Psoas muscle (tissue), 8 donors: Measurements from ENCODE around the gene PSTK. TPM values are rescaled to one million over a fixed set of nuclear protein-coding genes. Genes with fewer than 3 reads are reported as not detected.

ENCODE experiments used
- ATAC-seq, 4 donors: fragments of 200-7000 bp; cut with Tn5 transposase; one replicate each; pipeline ENCODE4 v1.9.1; 2020; ENCODE audit warnings: moderate library complexity in 3 of 4, mild to moderate bottlenecking in 2 of 4
- DNase-seq, 2 donors: peaks; one replicate each; pipeline ENCODE4 v3.0.0-alpha.2; 2020
- H3K27ac ChIP-seq: fragments of 200-600 bp; one replicate; pipeline ENCODE4 v1.8.0; 2022
- H3K27me3 ChIP-seq, 3 donors: fragments of 200-600 bp in 1 of 3; one replicate each; pipeline versions ENCODE4 v1.6.1 to v1.8.0; 2013 to 2022; ENCODE audit warnings: low read length in 2 of 3, mild to moderate bottlenecking in 2 of 3, moderate library complexity in 1 of 3; ENCODE audit not compliant: insufficient read depth in 3 of 3
- H3K36me3 ChIP-seq, 2 donors: fragments of 200-600 bp in 1 of 2; one replicate each; pipeline versions ENCODE4 v1.6.1 to v1.8.0; 2013 to 2022; ENCODE audit warnings: low read depth in 1 of 2, mild to moderate bottlenecking in 1 of 2, moderate library complexity in 1 of 2; ENCODE audit not compliant: insufficient read depth in 1 of 2
- H3K4me1 ChIP-seq: fragments of 200-600 bp; one replicate; pipeline ENCODE4 v1.8.0; 2022
- H3K4me3 ChIP-seq: fragments of 200-600 bp; one replicate; pipeline ENCODE4 v1.8.0; 2022; ENCODE audit warnings: mild to moderate bottlenecking
- H3K9me3 ChIP-seq: fragments of 200-600 bp; one replicate; pipeline ENCODE4 v1.8.0; 2022
- WGBS, 3 donors: extraction: QIAGEN DNeasy Blood & Tissue Kit; methylation state at CpG; one replicate each; pipeline versions ENCODE4 v1.1.6 to v1.1.7; 2013; 5-methylcytosine and 5-hydroxymethylcytosine counted together
- intact Hi-C, 2 donors: fragments of 100-400 bp; cut with DNase I; formaldehyde crosslinking; loops; one replicate each; pipeline versions ENCODE4 v1.11.0 to v1.14.2; 2022
- polyA plus RNA-seq, 3 donors: library from polyadenylated mRNA; stranded (reverse); fragments of 200-250 nt; gene quantifications; one replicate each; pipeline ENCODE4 v1.2.3, GENCODE V29; 2013
- total RNA-seq, 4 donors: library from RNA; stranded (reverse); fragmentation: NEBNext Ultra II Directional in 2 of 4; extraction: Animal tissue kit (Norgen Biotek cat#: 25700) in 2 of 4; gene quantifications; one replicate each; pipeline versions ENCODE4 v1.2.1 to v1.2.4, GENCODE V29; 2021 to 2023
- TF ChIP-seq, protein P1 (sequence below): fragments of 200-600 bp; IDR thresholded peaks from one replicate; pipeline ENCODE4 v1.8.0; 2022; ENCODE audit warnings: antibody characterized with exemption
- donor health status: healthy with polysubstance abuse.
- donor health status: DM: no; HTN: no; CAD: no; lungs with moderate emphysema.
- donor health status: Bipolar disorder and iron deficiency.
- donor health status: healthy.
- donor health status: DM: yes; HTN: yes; CAD: no.
- donor health status: DM: no; HTN: no; CAD: no.
- donor health status: DM: no; HTN: no; CAD: no.
- donor health status: DM: yes; HTN: yes; CAD: no.

PSTK gene
- total and polyA plus RNA-seq, 7 donors: 3.3 to 8.3 (median 5.2) TPM

GRCh38 chr10:122995936-122996335 lies 15.7 kb downstream of the PSTK start:
- 86 to 93% (median 92%) methylated on average over 4 of the region's 4 CpGs for WGBS, 3 donors
- ATAC-seq: no peak
- no peak overlapping the region for H3K27ac ChIP-seq
- H3K27me3 ChIP-seq: no peaks in the 10 kb centered on the region
- peaks cover 9% of the 10 kb centered on the region for H3K4me1 ChIP-seq
- intact Hi-C loops: no loop called here
- DNase-seq: no peak
- H3K4me3 ChIP-seq: no peak overlapping the region
- H3K9me3 ChIP-seq: no peaks in the 10 kb centered on the region
- TF ChIP-seq, protein P1, sequence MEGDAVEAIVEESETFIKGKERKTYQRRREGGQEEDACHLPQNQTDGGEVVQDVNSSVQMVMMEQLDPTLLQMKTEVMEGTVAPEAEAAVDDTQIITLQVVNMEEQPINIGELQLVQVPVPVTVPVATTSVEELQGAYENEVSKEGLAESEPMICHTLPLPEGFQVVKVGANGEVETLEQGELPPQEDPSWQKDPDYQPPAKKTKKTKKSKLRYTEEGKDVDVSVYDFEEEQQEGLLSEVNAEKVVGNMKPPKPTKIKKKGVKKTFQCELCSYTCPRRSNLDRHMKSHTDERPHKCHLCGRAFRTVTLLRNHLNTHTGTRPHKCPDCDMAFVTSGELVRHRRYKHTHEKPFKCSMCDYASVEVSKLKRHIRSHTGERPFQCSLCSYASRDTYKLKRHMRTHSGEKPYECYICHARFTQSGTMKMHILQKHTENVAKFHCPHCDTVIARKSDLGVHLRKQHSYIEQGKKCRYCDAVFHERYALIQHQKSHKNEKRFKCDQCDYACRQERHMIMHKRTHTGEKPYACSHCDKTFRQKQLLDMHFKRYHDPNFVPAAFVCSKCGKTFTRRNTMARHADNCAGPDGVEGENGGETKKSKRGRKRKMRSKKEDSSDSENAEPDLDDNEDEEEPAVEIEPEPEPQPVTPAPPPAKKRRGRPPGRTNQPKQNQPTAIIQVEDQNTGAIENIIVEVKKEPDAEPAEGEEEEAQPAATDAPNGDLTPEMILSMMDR: no peak
- H3K36me3 ChIP-seq: peaks cover 11 to 81% of the 10 kb centered on the region in 2 donors

DNA sequence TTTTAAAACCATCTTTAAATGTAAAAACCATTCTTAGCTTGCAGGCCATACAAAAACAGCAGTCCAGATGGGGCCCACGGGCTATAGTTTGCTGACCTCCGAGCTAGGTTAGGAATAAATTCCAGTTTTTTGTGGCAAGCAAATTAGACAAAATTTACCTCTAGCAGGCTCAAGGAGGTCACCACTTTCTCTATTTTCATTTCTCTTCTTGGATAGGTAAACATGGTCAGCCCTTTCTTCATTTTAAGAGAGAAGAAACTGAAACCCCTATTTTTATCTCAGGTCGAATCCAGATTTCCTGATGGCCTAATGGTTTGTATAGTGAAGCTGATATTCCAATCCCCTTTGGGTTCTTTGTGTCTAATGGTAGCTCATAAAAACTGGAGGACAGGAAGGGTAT lies 17.7 kb downstream of the PSTK start:
- Histone ChIP-seq H3K27ac (no peak overlapping the region), H3K9me3 (no peaks in the 10 kb centered on the region), H3K4me1 (peaks cover 9% of the 10 kb centered on the region), H3K4me3 (no peak overlapping the region), H3K36me3 (peaks cover 11 to 61% of the 10 kb centered on the region in 2 donors), H3K27me3 (no peaks in the 10 kb centered on the region)
- intact Hi-C loops: no loop called here
- DNase-seq: no peak
- TF ChIP-seq, protein P1: no peak
- 77 to 79% (median 78%) methylated on average over 3 of the region's 3 CpGs for WGBS, 3 donors
- ATAC-seq: no peak

- intact Hi-C loops: no loop called here
- WGBS, 3 donors: 80 to 87% (median 83%) methylated on average over 6 of the region's 6 CpGs
- DNase-seq: no peak
- ATAC-seq: no peak
- no peak overlapping the region for H3K27ac ChIP-seq
- H3K27me3 ChIP-seq: no peaks in the 10 kb centered on the region
- no peaks in the 10 kb centered on the region for H3K9me3 ChIP-seq
- H3K4me1 ChIP-seq: peaks cover 9% of the 10 kb centered on the region
- H3K36me3 ChIP-seq: peaks cover 11 to 56% of the 10 kb centered on the region in 2 donors
- TF ChIP-seq, protein P1: no peak
- H3K4me3 ChIP-seq: no peak overlapping the region
Observed at GRCh38 chr10:122998360-122998917, 18.2 kb downstream of the PSTK start.

GRCh38 chr10:122998934-122999333 lies 18.7 kb downstream of the PSTK start:
- no peaks in the 10 kb centered on the region for H3K27me3 ChIP-seq
- ATAC-seq: no peak
- DNase-seq: no peak
- H3K4me3 ChIP-seq: no peak overlapping the region
- H3K36me3 ChIP-seq: peaks cover 10 to 51% of the 10 kb centered on the region in 2 donors
- intact Hi-C loops: no loop called here
- TF ChIP-seq, protein P1: no peak
- no peak overlapping the region for H3K27ac ChIP-seq
- H3K9me3 ChIP-seq: no peaks in the 10 kb centered on the region
- peaks cover 9% of the 10 kb centered on the region for H3K4me1 ChIP-seq
- WGBS, 3 donors: 98 to 99% (median 98%) methylated on average over 3 of the region's 3 CpGs

DNA sequence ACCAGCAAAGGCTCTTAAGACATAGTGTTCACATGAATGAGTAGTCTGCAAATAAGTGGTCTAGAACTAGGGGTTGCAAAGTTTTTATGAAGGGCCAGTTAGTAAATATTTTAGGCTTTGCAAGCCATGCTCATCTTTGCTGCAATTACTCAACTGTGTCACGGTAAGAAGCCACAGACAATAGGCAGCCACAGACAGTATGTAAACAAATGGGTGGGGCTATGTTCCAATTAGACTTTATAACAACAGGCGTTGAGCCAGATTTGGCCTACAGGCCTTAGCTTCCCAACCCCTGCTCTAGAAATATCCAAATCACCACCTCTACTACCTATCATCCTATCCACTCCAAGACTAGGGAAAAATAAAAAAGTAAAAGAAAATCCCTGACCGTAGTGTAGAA lies 19.1 kb downstream of the PSTK start:
- no peak for ATAC-seq
- WGBS, 3 donors: 71 to 82% (median 73%) methylated on average over 3 of the region's 3 CpGs
- intact Hi-C loops: no loop called here

More for the DNA sequence above, 19.1 kb downstream of the PSTK start:
- peaks cover 12% of the 10 kb centered on the region for H3K4me1 ChIP-seq
- TF ChIP-seq, protein P1: no peak
- no peaks in the 10 kb centered on the region for H3K9me3 ChIP-seq
- no peak for DNase-seq
- H3K27ac ChIP-seq: no peak overlapping the region
- H3K27me3 ChIP-seq: no peaks in the 10 kb centered on the region
- H3K36me3 ChIP-seq: peaks cover 7 to 47% of the 10 kb centered on the region in 2 donors
- H3K4me3 ChIP-seq: no peak overlapping the region
